GM12891 (cell line): Measurements from ENCODE around the gene L1CAM.

Experiments
- POLR2A ChIP-seq: IDR thresholded peaks from 2 replicates; pipeline ENCODE4 v1.6.1; 2011; ENCODE audit warnings: low read depth, low read length, control low read depth
- TAF1 ChIP-seq: IDR thresholded peaks from 2 replicates; pipeline ENCODE4 v1.6.1; 2011; ENCODE audit warnings: low read depth, low read length, control low read depth

- TF ChIP-seq POLR2A (no peak), TAF1 (no peak)
Measured at GRCh38 chrX:153819384-153820040, 66.5 kb downstream of the L1CAM start.
